CD4-positive, alpha-beta T cell treated with Interleukin-4 for 1 hour (primary cell): ENCODE measurements around the gene MRPL17.

Source experiments
- DNase-seq, 2 donors: peaks; one replicate each; pipeline ENCODE4 v3.0.0-alpha.2; 2020 to 2022

MRPL17 gene

GRCh38 chr11:6631361-6631890 lies 51.7 kb downstream of the MRPL17 start:
- no peak for DNase-seq

GRCh38 chr11:6630632-6631291 lies 52.4 kb downstream of the MRPL17 start:
- no peak for DNase-seq
